Erythroblast (primary cell): ENCODE data around the gene MICAL3.

ENCODE experiments used
- GATA1 ChIP-seq: IDR thresholded peaks from 2 replicates; pipeline ENCODE4 v1.6.1; 2011; ENCODE audit warnings: low read depth, mild to moderate bottlenecking, control low read depth, low read length, moderate library complexity
- POLR2A ChIP-seq: IDR thresholded peaks from 2 replicates; pipeline ENCODE4 v1.6.1; 2011; ENCODE audit warnings: mild to moderate bottlenecking, low read length

DNA sequence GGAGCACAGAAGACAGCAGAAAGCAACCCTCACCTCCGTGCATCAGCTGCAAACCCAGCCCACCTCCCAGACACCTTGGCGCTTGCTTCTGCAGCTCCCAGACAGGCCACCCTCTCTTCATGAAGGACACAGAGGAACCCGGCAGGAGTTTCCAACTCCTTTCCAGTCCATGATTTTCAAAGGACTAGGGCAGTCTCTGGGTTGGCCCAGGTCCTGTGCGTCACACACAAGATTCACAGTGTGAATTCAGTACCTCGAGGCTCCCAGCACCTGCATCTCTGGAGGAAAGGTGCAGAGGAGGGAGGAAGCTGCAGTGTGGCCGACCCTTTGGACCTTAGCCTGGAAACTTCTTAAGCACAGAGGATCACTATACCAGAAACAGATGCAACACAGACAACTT lies 189.1 kb downstream of the MICAL3 start:
- no peak for TF ChIP-seq POLR2A
- TF ChIP-seq GATA1, result no peak
